Measurements from ENCODE around the gene SLC25A30.

GRCh38 chr13:45373162-45373547 is 45.0 kb downstream of the SLC25A30 start:
- no peak for TF ChIP-seq REST (IDR thresholded peaks at IDR 0.05; ENCODE audit: insufficient read depth in 1 of 2, low read depth in 2 of 2, low read length in 2 of 2)
- TF ChIP-seq SIN3A (IDR thresholded peaks at IDR 0.05; ENCODE audit: borderline replicate concordance, insufficient read depth, low read length): no peak
- no peak for TF ChIP-seq POLR2AphosphoS5 (IDR thresholded peaks at IDR 0.05; ENCODE audit: low read depth, low read length)
- no peak for TF ChIP-seq TAF1 (IDR thresholded peaks at IDR 0.05; ENCODE audit: borderline replicate concordance, insufficient read depth, low read length)
